GM18873 (cell line): ENCODE results near the gene RAB11FIP4.

Experiments
- ATAC-seq: cut with Tn5 transposase; IDR thresholded peaks from one replicate; pipeline ENCODE4 v1.9.1; 2021; ENCODE audit warnings: mild to moderate bottlenecking, moderate library complexity, moderate number of reproducible peaks; ENCODE audit not compliant: unreplicated experiment, low FRiP score

Gene RAB11FIP4

DNA sequence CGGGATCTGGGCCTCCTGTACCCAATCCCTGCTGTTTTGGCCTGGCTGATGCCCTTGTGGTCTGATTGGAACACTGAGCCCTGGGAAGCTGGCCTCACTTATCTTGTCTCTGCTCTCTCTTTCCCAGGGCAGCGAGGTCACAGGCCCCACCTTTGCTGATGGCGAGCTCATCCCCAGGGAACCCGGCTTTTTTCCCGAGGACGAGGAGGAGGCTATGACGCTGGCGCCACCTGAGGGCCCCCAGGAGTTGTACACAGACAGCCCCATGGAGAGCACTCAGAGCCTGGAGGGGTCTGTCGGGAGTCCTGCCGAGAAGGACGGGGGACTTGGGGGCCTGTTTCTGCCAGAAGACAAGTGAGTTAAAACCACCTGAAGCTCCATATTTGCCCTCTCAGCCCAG, 126.0 kb downstream of the RAB11FIP4 start:
- no peak for ATAC-seq

DNA sequence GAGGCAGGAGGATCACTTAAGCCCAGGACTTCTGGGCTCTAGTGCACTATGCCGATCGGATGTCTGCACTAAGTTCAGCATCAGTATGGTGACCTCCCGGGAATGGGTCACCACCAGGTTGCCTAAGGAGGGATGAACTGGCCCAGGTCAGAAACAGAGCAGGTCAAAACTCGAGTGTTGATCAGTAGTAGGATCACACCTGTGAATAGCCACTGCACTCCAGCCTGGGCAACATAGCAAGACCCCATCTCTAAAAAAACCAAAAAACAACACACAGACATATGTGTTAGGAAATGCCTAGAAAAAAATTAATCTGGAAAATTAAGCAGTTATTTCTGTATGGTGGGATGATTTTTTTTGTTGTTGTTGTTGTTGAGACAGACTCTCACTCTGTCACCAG, 127.0 kb downstream of the RAB11FIP4 start:
- no peak for ATAC-seq

DNA sequence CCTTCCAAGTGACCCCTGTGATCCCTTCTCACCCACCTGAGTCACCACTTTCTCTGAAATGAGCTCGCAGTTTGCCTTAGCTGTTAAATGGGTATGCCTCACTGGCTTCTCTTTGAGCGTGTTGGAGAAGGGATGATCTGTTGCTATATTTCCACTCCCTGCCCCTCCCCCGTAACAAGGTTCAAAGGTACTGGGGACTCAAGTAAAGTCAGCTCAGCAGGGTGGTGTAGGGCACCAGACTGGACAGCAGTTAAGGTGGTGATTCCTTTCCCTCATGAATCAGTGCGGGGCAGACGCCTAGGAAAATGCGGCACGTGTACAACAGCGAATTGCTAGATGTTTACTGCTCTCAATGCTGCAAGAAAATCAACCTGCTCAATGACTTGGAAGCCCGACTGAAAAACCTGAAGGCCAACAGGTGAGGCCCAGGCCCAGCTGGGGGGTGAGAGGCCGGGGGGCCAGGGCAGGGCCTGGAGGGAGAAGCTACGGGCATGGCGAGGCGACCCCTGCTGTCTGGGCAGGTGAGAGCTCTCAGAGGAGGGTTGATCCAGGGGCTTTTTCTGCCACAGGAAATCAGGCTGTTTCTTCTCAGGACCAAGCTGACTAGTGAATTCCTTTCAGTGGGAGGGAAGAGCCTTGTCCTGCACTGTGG, 130.3 kb downstream of the RAB11FIP4 start:
- no peak for ATAC-seq

DNA sequence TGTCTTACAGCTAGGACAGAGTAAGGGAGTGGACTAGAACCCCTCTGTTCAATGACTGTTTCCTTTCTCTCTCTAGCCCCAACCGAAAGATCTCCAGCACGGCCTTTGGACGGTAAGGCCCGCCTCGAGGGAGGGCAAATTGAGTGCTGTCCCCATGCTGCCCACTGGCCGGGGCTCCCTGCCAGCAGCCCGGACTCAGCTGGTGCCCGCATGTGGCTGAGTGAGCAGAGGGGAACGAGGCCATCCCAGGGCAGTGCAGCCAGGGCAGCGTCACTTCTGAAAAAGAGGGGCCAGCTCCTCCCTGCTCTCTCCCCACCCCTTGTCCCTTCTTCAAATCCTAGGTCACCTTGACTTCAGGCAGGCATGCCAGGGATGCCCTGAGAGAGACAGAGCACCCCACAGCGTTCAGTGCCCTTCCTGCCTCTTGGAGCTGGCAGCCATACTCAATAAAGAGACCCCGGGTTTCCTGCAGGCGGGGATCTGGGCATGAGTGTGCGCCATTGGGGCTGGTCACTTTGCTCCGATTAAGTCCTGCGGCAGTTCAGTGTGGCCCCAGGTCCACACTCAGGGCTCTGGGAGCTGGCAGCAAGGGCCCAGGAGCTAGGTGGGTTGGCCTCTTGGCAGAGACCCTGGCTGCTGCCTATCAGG, 130.9 kb downstream of the RAB11FIP4 start:
- no peak for ATAC-seq

DNA sequence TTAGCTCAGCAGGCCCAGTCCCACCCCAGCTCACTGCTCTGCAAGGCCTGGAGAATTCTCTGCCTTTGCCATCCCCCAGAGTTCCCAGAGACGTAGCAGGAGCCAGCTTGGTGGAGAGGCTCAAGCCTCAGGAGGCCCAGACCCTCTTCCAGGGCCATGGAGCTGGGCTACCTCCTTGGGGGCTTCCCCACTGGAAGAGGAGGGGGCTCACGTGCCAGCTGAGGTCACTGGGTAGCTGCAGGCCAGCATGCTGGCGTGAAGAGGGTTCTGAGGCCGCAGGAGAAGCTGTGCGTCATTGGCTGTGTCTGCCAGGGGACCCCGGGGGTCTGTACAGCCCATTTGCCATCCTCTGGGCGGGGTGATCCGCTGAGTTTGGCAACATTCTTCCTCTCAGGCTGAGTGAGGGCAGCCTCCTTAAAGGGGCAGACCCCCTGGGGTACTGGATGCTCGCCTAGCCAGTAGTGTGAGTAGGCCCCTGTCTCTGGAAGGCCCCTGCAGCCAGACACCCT, 131.6 kb downstream of the RAB11FIP4 start:
- ATAC-seq: no peak

DNA sequence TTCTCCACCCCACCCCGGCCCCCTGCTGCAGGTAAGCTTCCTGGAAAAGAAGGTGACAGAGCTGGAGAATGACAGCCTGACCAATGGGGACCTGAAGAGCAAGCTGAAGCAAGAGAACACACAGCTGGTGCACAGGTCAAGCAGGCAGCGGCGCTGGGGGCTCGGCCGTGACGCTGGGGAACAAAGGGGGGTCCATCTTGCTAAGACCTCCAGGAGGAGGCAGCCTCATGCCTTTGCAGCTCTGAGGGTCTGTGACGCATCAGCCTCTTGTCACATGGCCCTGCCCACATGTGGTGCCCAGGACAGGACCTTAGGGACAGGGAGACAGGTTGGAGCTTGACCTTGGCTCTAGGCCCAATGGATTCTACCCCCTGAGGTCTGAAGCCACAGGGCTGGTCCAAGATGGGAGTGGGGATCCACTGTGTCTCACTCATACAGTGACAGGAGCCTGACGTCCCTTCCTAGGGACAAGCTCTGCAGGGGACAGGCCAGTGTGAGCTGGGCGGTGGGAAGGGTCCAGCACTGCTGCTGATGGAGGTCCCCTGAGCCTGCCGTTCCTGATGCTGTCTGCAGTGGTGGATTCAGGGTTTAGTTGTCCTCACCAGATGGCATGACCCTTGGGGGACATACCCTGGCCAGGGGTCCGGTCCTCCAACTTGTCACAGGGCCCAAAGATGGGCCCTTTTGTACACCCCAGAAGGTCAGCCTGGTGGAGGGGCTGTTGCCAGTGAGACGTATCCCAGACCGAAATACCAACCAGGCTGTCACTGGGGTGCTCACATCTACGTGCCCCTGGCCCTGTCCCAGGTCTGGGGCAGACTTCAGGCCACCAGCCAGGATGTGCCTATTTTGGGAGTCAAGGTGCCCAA, 132.6 kb downstream of the RAB11FIP4 start:
- ATAC-seq: no peak

DNA sequence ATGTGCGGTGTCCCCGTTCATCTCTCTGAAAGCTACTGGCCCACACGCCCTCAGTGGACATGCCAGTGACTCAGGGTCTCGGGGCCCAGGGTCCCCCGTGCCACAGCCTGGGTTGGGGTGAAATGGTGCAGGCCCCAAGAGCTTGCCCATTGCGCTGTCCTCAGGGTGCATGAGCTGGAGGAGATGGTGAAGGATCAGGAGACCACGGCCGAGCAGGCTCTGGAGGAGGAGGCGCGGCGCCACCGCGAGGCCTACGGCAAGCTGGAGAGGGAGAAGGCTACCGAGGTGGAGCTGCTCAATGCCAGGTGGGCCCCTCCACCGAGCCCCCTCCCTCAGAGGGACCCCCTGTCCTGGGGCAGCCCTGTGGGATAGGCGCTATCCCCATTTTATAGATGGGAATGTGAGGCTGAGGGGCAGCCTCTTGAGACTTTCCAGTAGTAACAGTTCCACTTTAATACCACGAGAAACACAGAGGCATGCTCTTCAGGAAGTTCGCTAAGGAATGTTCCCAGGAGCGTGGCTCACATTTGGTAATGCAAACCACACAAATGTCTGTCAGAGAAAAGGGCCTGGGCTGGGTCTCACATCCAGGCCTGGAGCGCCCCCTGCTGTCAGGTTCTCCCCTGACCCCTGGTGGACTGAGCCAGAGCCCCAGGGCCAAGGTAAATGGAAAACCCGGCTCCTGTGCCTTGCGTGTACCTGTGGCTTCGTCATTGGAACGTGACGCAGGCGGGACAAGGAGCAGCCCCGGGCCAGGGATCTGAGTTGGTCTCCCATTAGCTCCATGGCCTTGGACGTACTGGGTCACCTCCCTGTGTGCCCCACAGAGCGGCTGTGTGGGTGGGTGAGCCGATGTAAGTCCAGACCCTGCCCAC, 133.7 kb downstream of the RAB11FIP4 start:
- ATAC-seq: no peak

DNA sequence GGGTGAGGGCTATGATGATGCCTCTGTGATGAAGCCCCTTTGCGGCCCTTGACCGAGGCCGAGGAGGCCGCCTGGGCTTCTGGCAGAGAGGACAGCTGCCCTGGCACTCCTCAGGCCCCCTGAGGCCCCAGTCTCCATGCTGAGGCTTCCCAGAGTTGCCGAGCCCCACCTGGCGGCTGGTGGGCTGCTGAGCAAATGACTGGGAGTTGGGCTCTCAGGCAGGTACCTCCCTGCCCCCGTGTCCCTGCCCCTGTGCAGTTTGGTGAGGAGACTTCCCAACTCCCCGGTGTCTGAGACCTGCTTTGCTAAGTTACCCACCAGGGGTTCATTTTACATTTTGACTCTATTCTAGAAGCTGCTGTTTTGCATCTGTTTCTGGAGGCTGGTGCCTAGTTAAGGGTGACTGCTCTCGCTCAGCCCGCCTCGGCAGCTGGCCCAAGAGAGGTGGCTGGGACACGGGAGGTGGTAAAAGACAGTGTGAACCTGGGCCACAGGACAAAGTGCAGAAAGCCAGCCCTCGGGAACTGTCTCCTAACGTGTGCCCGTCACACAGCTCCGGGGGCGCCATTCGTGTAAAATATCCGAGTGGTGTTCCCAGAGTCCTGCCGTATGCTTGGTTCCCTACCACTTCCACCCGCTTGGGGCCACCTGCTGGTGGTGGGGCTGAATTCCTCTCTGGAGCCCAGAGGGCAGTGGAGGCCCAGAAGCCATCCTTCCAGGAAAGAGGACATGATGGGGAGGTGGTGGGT, 134.5 kb downstream of the RAB11FIP4 start:
- no peak for ATAC-seq

DNA sequence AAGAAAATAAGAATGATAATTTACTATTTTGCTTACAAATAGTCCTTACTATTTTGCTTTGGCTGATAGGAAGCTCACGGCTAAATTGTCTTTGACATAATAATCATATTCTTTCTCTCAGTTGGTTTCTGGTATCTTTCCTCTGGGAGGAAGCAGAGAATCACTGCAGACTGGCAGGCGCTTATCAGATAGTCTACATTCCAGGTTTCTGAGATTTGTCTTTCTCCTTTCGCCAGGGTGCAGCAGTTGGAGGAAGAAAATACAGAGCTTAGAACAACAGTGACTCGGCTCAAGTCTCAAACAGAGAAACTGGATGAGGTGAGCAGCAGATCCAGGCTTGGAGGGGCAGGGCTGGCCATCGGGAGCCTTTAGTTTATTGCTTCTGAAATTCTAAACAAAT, 136.1 kb downstream of the RAB11FIP4 start:
- no peak for ATAC-seq

DNA sequence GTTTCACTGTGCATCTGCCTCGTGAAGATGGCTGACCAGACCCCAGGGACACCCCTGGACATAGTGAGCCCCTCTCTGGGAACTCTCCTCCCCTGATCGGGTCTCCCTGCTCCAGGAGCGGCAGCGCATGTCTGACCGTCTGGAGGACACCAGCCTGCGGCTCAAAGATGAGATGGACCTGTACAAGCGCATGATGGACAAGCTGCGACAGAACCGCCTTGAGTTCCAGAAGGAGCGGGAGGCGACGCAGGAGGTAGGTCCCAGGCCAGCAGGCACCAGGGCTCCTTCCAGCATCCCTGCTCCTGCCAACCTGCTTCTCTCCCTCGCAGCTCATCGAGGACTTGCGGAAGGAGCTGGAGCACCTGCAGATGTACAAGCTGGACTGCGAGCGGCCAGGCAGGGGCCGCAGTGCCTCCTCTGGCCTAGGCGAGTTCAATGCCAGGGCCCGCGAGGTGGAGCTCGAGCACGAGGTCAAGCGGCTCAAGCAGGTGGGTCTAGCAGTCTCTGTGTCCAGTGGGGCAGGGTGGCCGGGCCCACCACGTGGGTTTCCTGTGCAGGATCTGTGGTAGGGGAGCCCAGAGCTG, 136.9 kb downstream of the RAB11FIP4 start:
- ATAC-seq: no peak

DNA sequence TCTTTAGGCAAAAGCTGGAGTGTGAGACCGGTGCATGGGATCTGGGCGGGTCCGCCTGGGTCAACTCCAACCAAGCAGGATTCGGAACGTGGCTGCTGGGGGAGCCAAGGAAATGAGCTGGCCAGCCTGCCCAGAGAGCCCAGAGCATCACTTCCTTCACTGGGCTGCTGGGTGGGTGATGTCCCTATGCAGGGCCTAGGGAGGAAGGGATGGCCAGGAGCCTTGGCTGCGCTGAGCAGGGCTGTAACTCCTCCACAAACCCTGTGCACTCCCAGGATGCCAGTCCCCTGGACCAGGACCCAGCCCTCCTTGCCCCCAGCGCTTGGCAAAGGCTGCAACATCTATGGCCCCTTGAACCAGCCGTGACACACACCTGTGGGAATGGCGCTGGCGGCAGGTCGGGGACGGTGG, 138.4 kb downstream of the RAB11FIP4 start:
- ATAC-seq: no peak

DNA sequence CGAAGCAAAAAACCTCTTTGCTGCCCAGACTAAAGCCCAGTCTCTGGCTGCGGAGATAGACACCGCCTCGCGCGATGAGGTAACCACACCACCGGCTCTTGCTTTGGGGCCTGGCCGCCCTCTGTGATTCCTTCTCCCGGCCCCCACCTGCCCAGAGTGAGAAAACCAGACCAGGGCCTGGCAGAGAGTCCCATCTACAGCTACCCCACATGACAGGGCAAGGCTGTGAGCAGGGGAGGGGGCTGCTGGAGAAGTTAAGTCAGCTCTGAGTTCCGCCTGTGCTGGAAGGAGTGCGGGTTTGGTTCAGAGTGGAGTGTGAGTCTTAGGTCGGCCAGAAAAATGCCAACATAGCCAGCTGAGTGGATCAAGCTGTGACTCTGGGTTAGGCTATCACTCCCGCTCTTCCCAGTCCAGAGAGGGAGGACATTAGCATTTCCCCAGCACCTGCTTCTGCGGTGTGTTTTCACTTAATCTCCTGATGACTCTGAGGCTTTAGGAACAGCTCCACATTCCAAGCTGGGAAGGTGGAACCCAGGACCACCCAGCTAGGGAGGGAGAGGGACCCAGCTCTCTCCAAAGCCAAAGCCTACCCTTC, 139.0 kb downstream of the RAB11FIP4 start:
- no peak for ATAC-seq

DNA sequence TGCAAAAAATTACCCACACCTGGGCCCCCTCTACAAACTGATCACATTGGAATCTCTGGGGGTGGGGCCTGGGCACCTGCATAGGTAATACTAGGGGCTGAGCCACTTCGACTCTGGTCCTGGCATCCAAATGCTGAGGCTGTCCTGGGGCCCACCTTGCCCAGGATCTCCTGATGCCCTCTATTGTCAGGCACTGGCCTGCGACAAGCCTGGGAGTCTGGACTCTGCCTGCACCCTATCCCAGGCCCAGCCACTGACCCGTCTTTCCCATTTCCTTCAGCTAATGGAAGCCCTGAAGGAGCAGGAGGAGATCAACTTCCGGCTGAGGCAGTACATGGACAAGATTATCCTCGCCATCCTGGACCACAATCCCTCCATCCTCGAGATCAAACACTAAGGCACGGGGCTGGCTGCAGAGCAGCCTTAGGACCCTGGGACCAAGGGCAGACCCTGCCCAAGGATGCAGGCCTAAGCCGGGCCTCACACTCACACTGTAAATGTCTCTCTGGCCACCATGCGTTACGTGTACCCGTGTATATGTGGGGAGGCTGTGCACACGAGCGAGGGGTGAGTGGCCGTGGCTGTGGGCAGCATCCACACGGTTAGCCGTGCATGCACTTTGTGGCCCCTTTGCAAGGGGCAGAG, 140.0 kb downstream of the RAB11FIP4 start:
- no peak for ATAC-seq

DNA sequence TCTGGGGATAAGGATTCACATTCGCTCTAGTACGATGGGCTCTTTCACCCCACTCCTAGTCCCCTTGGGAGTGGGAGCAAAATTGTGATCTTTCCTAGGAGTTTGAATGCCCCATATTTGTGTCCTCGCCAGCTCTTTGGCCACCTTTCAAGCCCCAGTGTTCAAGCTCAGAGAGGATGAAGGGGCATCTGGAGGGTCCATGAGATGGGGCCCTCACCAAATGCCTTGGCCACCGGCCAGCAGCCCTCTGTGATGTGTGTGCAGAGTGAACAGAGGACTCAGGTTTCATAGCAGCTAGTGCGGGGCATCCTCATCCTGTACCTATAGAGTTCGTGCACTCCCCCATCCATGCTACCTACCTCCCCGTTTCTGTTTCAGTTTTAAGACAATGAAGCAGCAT, 140.6 kb downstream of the RAB11FIP4 start:
- no peak for ATAC-seq

DNA sequence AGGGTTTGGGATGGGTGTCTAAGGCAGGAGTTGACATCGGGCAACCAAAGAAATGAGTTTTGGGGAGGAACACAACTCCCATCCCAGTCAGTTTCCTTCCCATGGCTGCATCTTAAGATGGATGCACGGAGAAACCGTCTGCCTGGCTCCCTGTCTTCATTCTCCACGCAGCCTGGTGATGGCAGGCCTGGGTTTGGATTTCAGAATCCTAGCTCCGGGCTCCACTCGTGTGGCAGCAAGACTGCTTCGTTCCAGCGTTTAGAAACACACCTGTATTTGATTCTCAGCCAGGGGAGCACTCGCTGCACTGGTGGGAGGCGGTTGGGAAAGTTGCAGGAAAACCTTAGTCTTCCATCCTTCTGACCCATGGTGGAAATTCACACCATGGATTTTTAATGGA, 141.1 kb downstream of the RAB11FIP4 start:
- no peak for ATAC-seq

DNA sequence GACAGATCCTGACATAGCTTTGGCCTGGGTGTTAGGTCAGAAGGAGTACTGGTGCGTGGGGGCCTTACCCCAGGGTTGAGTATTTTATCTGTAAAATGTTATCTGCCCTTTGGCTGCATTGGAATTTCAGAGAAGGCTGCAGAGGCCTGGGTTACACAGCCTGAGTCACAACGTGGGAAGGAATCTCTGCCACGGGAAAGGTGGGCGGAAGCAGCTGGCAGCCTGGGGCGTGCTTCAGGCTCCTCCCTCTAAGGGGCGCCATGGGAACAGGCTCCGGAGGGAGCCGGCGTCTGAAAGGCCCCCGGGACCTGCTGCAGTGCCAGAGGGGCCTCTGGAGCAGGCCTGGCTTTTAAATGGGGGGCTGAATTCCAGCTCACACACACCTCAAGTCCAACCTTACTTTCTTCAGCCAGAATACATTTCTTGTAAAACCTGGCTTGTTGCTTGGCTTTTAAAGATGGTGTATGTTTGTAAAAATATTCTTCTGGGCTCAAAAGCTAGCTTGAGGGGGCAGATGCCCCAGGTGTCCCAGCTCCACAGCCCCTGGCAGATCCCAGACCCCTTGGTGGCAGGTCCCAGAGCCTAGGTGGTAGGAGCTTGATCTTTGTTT, 142.2 kb downstream of the RAB11FIP4 start:
- no peak for ATAC-seq

DNA sequence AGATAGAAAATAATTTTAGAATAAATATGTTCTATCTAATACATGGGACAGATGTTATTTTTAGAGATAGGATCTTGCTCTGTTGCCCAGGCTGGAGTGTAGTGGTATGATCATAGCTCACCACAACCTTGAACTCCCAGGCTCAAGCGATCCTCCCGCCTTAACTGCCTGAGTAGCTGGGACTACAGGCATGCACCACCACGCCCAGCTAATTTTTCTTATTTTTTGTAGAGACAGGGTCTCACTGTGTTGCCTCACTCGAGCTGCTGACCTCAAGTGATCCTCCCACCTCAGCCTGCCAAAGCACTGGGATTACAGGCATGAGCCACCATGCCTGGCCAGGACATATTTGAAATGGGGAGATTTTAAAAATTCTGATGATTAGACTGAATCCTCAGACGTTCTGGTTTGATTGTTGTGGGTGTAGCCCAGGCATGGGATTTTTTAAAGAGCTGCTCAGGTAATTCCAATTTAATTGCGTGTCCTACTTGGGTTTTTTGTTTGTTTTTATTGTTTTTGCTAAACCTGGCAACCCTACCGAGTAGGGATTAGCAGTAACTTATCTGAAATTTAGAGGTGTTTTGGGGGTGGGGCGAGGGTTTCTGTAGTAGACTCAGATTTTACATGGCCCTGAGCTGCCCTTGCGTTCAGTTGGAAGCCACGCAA, 142.9 kb downstream of the RAB11FIP4 start:
- no peak for ATAC-seq
